Kasumi-1 (cell line): ENCODE data around the gene PARG.
"Not testable (repeated sequence)": the region's sequence is repeated elsewhere in the genome, so short reads cannot be mapped to it uniquely, and the experiment has no call there.

Experiments used
- DNase-seq, 2 experiments: peaks; one replicate each; lab custom pipeline; 2025; lab: John Stamatoyannopoulos, UW

Gene PARG

DNA sequence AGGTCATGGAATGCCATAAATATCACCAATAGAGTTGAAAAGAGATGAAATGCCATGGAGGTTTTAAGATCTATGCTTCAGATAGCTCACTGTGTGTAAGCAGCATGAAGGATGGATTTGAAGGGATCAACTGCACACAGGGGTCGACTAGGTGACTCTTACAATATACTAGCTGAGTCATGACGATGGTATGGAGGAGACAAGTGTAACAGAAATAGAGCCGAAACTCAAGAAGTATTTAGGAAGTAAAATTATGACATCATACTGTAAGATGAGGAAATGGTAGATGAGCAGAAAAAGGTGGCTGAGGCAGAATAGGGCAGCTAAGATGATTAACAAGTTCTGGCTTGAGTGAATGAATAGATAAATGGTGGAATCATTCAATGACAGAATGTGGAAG is 38.0 kb downstream of the PARG start:
- DNase-seq, result not testable (repeated sequence)

DNA sequence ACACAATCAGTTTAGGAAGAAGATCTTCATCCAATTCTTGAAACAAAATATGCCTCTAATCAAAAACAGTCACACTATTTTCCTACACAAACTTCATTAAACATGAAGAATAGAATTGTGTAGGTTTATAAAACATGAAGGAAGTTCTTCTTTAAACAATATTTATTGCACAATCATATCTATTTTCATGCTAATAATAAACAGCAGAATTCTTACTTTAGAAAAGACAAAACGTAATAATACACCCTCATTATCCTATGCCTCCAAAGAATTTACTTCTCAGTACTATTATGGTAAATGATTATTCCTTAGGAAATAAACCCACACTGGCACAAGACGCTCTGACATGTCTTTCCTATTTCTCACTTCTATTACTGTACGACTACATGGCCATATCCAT is 41.4 kb downstream of the PARG start:
- not testable (repeated sequence) for DNase-seq

GRCh38 chr10:49899999-49900398 is 41.8 kb downstream of the PARG start:
- DNase-seq, result not testable (repeated sequence)

- DNase-seq, result peak in 1 of 2 experiments; percentile 28
Measured at GRCh38 chr10:49890025-49890424, 51.8 kb downstream of the PARG start.

GRCh38 chr10:49884739-49885331 is 57.0 kb downstream of the PARG start:
- not testable (repeated sequence) for DNase-seq

DNA sequence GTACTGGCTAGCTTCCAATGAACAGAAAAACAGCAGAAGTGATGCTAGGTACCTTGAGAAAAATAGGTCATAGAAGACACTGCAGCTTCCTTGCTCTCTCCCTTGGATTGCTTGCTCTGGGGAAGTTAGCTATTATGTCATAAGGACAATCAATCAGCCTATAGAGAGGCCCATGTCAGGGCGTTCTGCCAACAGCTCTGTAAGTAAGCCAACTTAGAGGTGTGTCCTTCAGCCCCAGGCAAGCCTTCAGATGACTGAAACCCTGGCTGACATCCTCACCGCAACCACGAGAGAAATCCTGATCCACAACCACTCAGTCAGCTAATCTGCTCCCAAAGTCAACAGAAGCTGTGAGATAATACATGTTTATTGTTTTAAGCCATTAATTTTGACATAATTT is 58.0 kb downstream of the PARG start:
- DNase-seq, result not testable (repeated sequence)

DNA sequence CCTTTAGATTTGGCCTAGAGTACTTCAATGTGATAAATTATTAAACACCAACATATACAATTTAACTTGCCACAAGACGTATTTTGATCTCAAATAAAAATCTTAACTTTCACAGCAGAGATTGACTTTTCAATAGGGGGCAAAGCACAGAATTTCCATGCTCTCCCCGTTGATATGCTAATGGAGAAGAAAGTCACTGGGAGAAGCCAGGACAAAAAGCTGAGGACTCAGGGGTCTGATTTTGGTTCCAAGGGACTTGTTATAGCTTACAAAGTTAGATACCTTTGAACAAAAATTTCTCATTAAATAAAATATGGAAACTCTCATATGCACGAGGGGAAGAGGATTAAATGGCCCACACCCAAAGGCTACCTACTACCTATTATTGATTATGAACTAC is 59.5 kb downstream of the PARG start:
- not testable (repeated sequence) for DNase-seq

DNA sequence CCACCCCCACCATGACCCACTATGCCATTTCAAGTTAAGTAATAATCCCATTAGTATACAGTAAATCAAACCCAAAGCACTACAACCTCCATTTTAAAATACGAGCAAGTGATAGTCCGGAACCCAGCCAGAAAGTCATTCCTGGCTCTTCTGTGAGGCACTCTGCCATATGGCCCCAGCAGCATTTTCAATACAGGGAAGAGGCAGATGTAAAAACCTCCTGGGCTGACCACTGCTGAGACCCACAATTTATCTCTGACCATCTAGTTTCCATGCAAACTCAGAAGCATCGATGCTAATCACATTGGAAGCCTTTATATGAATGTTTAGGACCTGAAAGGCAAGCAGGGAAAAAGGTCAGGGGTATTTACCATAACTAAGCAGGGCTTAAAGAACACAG is 69.1 kb downstream of the PARG start:
- DNase-seq, result not testable (repeated sequence)

DNA sequence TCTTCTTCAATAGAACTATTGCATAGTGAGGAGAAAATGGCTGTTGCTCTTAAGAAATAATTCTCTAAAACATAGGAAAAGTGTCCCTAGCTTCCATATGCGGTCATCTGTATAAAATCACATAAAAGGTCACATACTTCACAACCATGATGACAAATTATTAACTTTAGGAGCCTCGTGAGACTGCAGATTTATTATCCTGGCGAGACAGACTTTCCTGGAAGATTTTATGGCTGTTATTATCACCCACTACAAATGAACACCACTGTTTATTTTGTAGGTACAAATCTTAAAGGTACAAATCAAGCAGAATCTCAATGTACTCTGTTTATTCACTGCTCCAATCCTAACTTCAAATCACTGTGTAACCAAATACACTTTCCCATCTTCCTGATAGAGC is 70.4 kb downstream of the PARG start:
- DNase-seq, result not testable (repeated sequence)

- DNase-seq, result not testable (repeated sequence)
Measured at GRCh38 chr10:49859933-49860332, 81.9 kb downstream of the PARG start.

DNA sequence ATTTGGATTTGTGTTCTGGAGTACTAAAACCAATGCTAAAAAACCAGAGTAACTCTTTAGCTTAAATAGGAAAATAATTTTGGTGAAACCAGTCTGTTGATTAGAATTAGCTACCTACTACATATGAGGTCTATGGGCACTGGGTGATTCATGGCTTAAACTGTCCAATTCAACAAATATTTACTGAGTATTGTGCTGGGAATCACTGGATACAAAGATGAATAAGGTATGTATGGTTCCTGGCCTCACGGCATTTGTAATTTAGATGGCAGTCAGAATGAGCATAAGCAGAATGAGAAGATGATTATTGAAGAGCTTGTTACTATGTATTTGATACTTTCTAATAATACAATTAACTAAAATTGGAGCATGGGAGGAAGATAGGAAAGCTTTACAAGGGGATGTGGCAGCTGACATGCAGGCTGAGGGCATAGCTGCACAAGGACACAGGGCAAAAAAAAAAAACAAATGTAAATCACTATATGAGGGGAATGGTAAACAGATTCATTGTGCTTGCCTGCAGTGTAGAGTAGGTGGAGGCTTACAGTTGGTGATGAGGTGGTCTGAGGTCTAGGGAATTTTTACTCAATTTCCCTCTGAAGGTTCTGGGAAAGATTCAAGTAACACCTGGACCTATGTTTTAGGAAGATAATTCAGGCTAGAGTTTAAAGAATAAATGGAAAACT is 83.0 kb downstream of the PARG start:
- not testable (repeated sequence) for DNase-seq

- not testable (repeated sequence) for DNase-seq
Measured at GRCh38 chr10:49849520-49849919, 92.3 kb downstream of the PARG start.

DNA sequence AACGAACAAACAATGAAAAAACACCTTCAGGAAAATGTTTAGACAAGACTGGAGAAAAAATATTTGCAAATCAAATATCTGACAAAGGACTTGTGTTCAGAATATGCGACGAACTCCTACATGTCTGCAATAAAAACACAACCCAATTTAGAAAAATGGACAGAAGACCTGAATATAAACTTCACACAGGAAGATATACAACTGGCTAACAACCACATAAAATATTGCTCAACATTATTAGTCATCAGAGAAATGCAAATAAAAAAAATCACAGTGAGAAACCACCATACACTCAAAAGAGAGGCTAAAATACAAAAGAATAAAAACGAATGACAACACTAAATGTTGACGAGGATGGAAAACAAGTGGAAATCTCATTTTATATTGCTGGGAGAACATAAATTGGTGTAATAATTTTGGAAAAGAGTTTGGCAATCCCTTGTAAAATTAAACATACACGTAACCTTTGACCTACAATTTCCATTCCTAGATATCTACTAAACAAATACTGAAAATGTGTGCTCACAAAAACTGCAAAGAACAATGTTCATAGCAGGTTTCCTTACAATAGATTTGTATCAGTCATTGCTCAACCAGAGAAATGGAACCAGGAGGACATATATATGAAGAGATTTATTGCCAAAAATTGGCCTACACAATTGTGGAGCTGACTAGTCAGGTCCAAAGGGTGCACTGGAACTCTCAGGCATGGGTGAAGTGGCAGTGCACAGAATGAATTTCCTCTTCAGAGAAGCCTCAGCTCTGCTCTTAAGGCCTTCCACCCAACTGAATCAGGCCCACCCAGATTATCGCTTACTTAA is 96.8 kb downstream of the PARG start:
- DNase-seq, result no peak

DNA sequence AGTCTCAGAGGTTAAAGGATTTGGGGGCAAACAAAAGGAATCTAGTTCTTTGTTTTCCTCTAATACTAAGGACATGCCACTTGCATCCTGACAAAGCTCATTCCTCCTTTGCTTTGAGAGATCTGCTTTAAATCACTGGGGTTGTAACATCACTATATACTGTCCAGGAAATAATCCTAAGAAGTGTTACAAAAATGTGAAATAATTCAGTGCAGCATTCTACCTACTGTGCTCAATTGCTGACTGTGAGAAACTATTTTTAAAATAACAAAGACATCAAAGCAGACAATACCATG is 99.5 kb downstream of the PARG start:
- not testable (repeated sequence) for DNase-seq

- no peak for DNase-seq
Measured at GRCh38 chr10:49841615-49842332, 100.1 kb downstream of the PARG start.

- DNase-seq, result no peak
Measured at GRCh38 chr10:49837685-49838084, 104.1 kb downstream of the PARG start.

DNA sequence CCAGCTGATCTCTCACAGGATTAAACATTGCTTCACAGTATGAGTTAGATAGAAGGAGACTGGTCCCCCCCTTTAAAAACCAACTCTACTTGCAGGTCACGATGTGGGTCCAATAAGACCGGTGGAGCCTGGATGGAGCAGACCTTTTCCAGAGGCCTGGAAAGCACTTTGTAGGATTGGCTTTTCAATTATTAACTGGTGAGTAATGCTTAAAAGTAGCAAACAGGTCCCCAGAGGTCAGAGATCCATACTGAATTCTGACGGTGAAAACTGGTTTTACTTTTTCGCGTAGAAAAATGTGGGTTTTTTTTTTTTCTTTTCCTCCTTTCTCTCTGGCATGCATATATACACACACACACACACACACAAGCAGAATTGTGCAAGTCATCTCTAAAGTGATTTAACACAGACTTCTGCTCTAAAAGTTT is 104.8 kb downstream of the PARG start:
- no peak for DNase-seq

DNA sequence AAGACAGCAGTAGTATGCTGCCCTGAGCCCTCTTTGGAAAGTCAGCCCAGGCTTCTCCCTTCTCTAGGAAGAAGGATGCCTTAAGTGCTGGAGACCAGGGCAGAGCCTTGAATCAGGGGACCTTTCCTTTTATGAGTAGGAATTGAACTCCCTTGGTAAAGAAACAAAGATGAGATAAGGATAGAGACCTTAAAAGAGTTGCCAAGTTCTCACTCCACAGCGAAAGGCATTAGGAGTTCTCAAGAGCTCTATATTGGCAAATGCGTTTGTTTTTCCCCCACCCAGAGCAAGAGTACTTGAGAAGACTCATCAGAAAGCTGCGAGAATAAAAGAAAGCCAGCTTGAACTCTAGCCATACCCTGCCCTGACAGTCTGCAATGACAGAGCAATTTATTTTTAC is 106.9 kb downstream of the PARG start:
- no peak for DNase-seq

- DNase-seq, result no peak
Measured at GRCh38 chr10:49834201-49834600, 107.6 kb downstream of the PARG start.

DNA sequence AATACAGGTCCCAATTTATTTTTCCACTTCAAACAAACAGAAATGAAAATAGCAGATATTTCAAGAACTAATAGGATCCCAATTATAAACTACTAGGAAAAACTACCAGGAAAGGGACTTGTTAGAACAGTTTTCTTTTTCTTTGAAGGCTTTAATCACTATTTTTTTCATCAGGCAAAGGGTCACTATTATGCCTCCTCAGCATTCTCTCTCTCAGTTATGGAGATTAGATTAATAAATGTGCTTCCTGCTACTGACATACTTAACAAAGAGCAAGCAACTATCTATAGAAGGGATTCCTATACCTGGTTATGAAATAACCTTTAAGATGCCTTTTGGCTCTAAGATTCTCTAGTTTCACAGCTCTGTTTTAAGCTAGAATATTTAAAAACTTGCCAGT is 108.7 kb downstream of the PARG start:
- no peak for DNase-seq

DNA sequence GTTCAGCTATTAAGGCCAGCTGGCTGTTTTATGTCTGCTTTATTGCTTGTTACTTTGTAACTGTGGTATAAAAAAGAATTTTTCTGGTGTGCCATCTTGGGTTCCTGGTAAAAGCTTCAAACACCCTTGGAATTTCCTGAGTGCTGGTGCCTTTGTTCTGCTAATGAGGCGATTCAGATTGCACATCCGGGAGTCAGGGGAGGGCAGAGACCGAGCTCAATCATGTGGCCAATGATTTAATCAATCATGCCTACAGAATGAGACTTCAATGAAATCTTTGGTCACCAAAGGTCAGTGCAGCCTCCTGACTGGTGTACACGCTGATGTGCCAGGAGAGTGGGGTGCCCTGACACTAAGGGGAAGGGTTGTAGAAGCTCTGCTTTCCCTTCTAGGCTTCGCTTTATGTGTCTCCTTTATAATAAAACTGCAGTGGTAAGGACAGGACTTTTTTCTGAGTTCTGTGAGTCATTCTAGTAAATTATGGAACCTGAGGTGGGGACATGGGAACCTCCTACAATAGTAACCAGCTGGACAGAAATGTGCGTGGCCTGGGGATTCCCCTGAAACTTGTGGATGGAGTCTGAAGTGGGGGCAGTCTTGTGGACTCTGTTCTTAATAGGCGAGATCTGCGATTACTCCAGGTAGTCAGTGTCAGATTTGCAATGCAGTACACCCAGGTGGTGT is 110.3 kb downstream of the PARG start:
- DNase-seq, result no peak

GRCh38 chr10:49830846-49831245 is 111.0 kb downstream of the PARG start:
- no peak for DNase-seq
